ENCODE data around the gene CROT.

Gene CROT

GRCh38 chr7:87331687-87332252 is 13.7 kb upstream of the CROT start:
- Mint-ChIP-seq H3K27ac (no peak overlapping the region), H3K27me3 (no peaks in the 10 kb centered on the region), H3K4me3 (no peak overlapping the region), H3K9me3 (peaks cover 38 to 53% of the 10 kb centered on the region in 2 donors), H3K4me1 (peaks cover 13% of the 10 kb centered on the region)
- DNase-seq (no peak), ATAC-seq (no peak)

GRCh38 chr7:87332321-87332720 is 13.1 kb upstream of the CROT start:
- DNase-seq (no peak), ATAC-seq (no peak)
- no peak overlapping the region for H3K27ac Mint-ChIP-seq
- peaks cover 13% of the 10 kb centered on the region for H3K4me1 Mint-ChIP-seq
- no peaks in the 10 kb centered on the region for H3K27me3 Mint-ChIP-seq
- no peak overlapping the region for H3K4me3 Mint-ChIP-seq
- H3K9me3 Mint-ChIP-seq: peaks cover 33 to 48% of the 10 kb centered on the region in 2 donors

GRCh38 chr7:87336136-87336535 is 9.3 kb upstream of the CROT start:
- Mint-ChIP-seq H3K4me1 (peaks cover 3% of the 10 kb centered on the region), H3K9me3 (peaks cover 7 to 9% of the 10 kb centered on the region in 2 donors), H3K4me3 (no peak overlapping the region), H3K27me3 (no peaks in the 10 kb centered on the region), H3K27ac (no peak overlapping the region)
- ATAC-seq (no peak), DNase-seq (no peak)

GRCh38 chr7:87337331-87337730 is 8.1 kb upstream of the CROT start:
- Mint-ChIP-seq H3K4me3 (no peak overlapping the region), H3K9me3 (peaks cover 7 to 8% of the 10 kb centered on the region in 2 donors), H3K27me3 (no peaks in the 10 kb centered on the region), H3K27ac (no peak overlapping the region), H3K4me1 (peaks cover 11% of the 10 kb centered on the region)
- ATAC-seq (no peak), DNase-seq (no peak)

GRCh38 chr7:87339373-87339897 is 6.0 kb upstream of the CROT start:
- Mint-ChIP-seq H3K27ac (no peak overlapping the region), H3K4me1 (peaks cover 30% of the 10 kb centered on the region), H3K9me3 (peaks cover 4 to 8% of the 10 kb centered on the region in 2 donors), H3K4me3 (no peak overlapping the region), H3K27me3 (no peaks in the 10 kb centered on the region)
- ATAC-seq: no peak
- DNase-seq: no peak

- no peak for ATAC-seq
- Mint-ChIP-seq H3K4me3 (no peak overlapping the region), H3K27ac (peak overlapping the region in 1 of 2 donors; percentile 10)
These were observed 4.0 kb upstream of the CROT start for GRCh38 chr7:87341441-87341840.

GRCh38 chr7:87342231-87342630 is 3.2 kb upstream of the CROT start:
- DNase-seq: no peak
- Mint-ChIP-seq H3K27me3 (no peaks in the 10 kb centered on the region), H3K4me1 (peaks cover 45% of the 10 kb centered on the region), H3K27ac (peak overlapping the region in 1 of 2 donors; percentile 43), H3K9me3 (no peaks in the 10 kb centered on the region), H3K4me3 (no peak overlapping the region)
- ATAC-seq: no peak

More at GRCh38 chr7:87341441-87341840, 4.0 kb upstream of the CROT start:
- Mint-ChIP-seq H3K27me3 (no peaks in the 10 kb centered on the region), H3K4me1 (peaks cover 37% of the 10 kb centered on the region), H3K9me3 (no peaks in the 10 kb centered on the region)
- peak in 1 of 2 donors; percentile 26 for DNase-seq

GRCh38 chr7:87344446-87344845 is 1.0 kb upstream of the CROT start:
- DNase-seq (no peak), ATAC-seq (no peak)
- peak overlapping the region in 1 of 2 donors; percentile 98 for H3K27ac Mint-ChIP-seq
- peak overlapping the region; percentile 92 to 99 for H3K4me3 Mint-ChIP-seq
- no peaks in the 10 kb centered on the region for H3K9me3 Mint-ChIP-seq
- no peaks in the 10 kb centered on the region for H3K27me3 Mint-ChIP-seq
- H3K4me1 Mint-ChIP-seq: peaks cover 51% of the 10 kb centered on the region

GRCh38 chr7:87345962-87346371 is 503 bp downstream of the CROT start:
- peak; percentile 44 for ATAC-seq
- H3K27me3 Mint-ChIP-seq: no peaks in the 10 kb centered on the region
- no peak for DNase-seq
- peak overlapping the region; percentile 92 to 99 for H3K4me3 Mint-ChIP-seq
- peaks cover 51% of the 10 kb centered on the region for H3K4me1 Mint-ChIP-seq
- H3K27ac Mint-ChIP-seq: peak overlapping the region in 1 of 2 donors; percentile 98
- H3K9me3 Mint-ChIP-seq: no peaks in the 10 kb centered on the region

GRCh38 chr7:87347207-87347606 is 1.7 kb downstream of the CROT start:
- Mint-ChIP-seq H3K4me3 (no peak overlapping the region), H3K27ac (no peak overlapping the region), H3K4me1 (peaks cover 42% of the 10 kb centered on the region), H3K27me3 (no peaks in the 10 kb centered on the region), H3K9me3 (no peaks in the 10 kb centered on the region)
- no peak for DNase-seq
- no peak for ATAC-seq

GRCh38 chr7:87347664-87348063 is 2.2 kb downstream of the CROT start:
- ATAC-seq: no peak

GRCh38 chr7:87354749-87355148 is 9.3 kb downstream of the CROT start:
- ATAC-seq (no peak), DNase-seq (no peak)
- Mint-ChIP-seq H3K27me3 (no peaks in the 10 kb centered on the region), H3K27ac (no peak overlapping the region), H3K9me3 (peaks cover 4 to 11% of the 10 kb centered on the region in 2 donors), H3K4me3 (no peak overlapping the region), H3K4me1 (no peaks in the 10 kb centered on the region)

More at GRCh38 chr7:87347664-87348063, 2.2 kb downstream of the CROT start:
- Mint-ChIP-seq H3K27me3 (no peaks in the 10 kb centered on the region), H3K9me3 (no peaks in the 10 kb centered on the region), H3K27ac (no peak overlapping the region), H3K4me3 (no peak overlapping the region), H3K4me1 (peaks cover 37% of the 10 kb centered on the region)
- no peak for DNase-seq

GRCh38 chr7:87356448-87356847 is 11.0 kb downstream of the CROT start:
- H3K9me3 Mint-ChIP-seq: peaks cover 4 to 11% of the 10 kb centered on the region in 2 donors
- no peaks in the 10 kb centered on the region for H3K4me1 Mint-ChIP-seq
- ATAC-seq (no peak), DNase-seq (no peak)
- no peaks in the 10 kb centered on the region for H3K27me3 Mint-ChIP-seq
- H3K27ac Mint-ChIP-seq: no peak overlapping the region
- H3K4me3 Mint-ChIP-seq: no peak overlapping the region

GRCh38 chr7:87359366-87359765 is 13.9 kb downstream of the CROT start:
- Mint-ChIP-seq H3K27ac (no peak overlapping the region), H3K9me3 (peaks cover 4 to 5% of the 10 kb centered on the region in 2 donors), H3K4me3 (no peak overlapping the region), H3K27me3 (no peaks in the 10 kb centered on the region), H3K4me1 (no peaks in the 10 kb centered on the region)
- DNase-seq (no peak), ATAC-seq (no peak)

GRCh38 chr7:87361320-87361719 is 15.9 kb downstream of the CROT start:
- Mint-ChIP-seq H3K27ac (peak overlapping the region in 1 of 2 donors; percentile 29), H3K27me3 (no peaks in the 10 kb centered on the region), H3K4me3 (no peak overlapping the region), H3K9me3 (peaks cover 0 to 3% of the 10 kb centered on the region in 2 donors), H3K4me1 (no peaks in the 10 kb centered on the region)
- DNase-seq (no peak), ATAC-seq (no peak)

GRCh38 chr7:87363342-87363741 is 17.9 kb downstream of the CROT start:
- Mint-ChIP-seq H3K27ac (no peak overlapping the region), H3K27me3 (no peaks in the 10 kb centered on the region), H3K4me3 (no peak overlapping the region), H3K9me3 (no peaks in the 10 kb centered on the region), H3K4me1 (no peaks in the 10 kb centered on the region)
- ATAC-seq (no peak), DNase-seq (no peak)

- DNase-seq (no peak), ATAC-seq (no peak)
- no peak overlapping the region for H3K27ac Mint-ChIP-seq
- no peak overlapping the region for H3K4me3 Mint-ChIP-seq
- H3K27me3 Mint-ChIP-seq: no peaks in the 10 kb centered on the region
- H3K4me1 Mint-ChIP-seq: no peaks in the 10 kb centered on the region
- H3K9me3 Mint-ChIP-seq: no peaks in the 10 kb centered on the region
These were observed 18.8 kb downstream of the CROT start for GRCh38 chr7:87364246-87364645.

All from stimulated activated naive CD8-positive, alpha-beta T cell treated with anti-CD3 and anti-CD28 coated beads, Interleukin-15, amount 100 ng/mL, for 72 hours (primary cell).